Measurements from ENCODE around the gene FCAR.
"Not testable (repeated sequence)": the region's sequence is repeated elsewhere in the genome, so short reads cannot be mapped to it uniquely, and the experiment has no call there.

FCAR gene

GRCh38 chr19:54889566-54889965 is 15.5 kb downstream of the FCAR start:
- POLR2A ChIA-PET, result no interaction called here
- CTCF ChIA-PET, result interaction anchor here (1.3 kb wide), 1 partner anchor 528 kb away, joined by 3 read pairs; no protein-coding TSS in a partner anchor
- no peak for DNase-seq (ENCODE audit: extremely low spot score)
- TF ChIP-seq CTCF (IDR thresholded peaks at IDR 0.05; ENCODE audit: control extremely low read depth, extremely low read depth, low read depth, missing control alignments), result no peak

DNA sequence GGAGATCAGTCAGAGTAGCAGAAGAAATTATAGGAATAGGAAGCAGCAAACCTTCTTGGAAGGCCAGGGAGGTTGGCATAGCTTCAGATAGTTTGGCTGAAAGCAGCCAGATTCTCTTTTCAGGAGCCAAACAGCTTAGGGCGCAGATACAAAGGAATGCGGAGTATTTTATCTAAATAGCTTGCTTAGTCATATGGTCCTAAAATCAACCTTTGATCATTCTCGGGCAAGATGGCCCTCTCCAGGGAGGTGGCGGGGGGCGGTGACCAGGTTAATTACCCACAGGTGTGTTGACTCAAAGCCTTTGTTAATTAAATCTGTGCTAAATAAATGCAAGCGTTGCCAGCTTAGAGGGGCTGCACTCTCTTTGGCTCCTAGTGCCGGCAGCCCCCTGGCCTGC is 19.4 kb downstream of the FCAR start:
- TF ChIP-seq CTCF (IDR thresholded peaks at IDR 0.05; ENCODE audit: control extremely low read depth, extremely low read depth, low read depth, missing control alignments), result no peak
- no peak for DNase-seq (ENCODE audit: extremely low spot score)
- CTCF ChIA-PET, result interaction anchor here (0.9 to 1.1 kb wide), 2 partner anchors 12 to 27 kb away, joined by 3 read pairs; no protein-coding TSS in a partner anchor
- POLR2A ChIA-PET, result no interaction called here

GRCh38 chr19:54894106-54894505 is 20.1 kb downstream of the FCAR start:
- DNase-seq (ENCODE audit: extremely low spot score); POLR2A ChIA-PET: not testable (repeated sequence)
- CTCF ChIA-PET, result interaction anchor here (0.9 to 1.1 kb wide), 2 partner anchors 13 to 26 kb away, joined by 3 read pairs; no protein-coding TSS in a partner anchor

GRCh38 chr19:54896036-54896435 is 22.0 kb downstream of the FCAR start:
- no peak for DNase-seq (ENCODE audit: extremely low spot score)
- ChIA-PET CTCF (no interaction called here), POLR2A (no interaction called here)
- no peak for TF ChIP-seq CTCF (IDR thresholded peaks at IDR 0.05; ENCODE audit: control extremely low read depth, extremely low read depth, low read depth, missing control alignments)

DNA sequence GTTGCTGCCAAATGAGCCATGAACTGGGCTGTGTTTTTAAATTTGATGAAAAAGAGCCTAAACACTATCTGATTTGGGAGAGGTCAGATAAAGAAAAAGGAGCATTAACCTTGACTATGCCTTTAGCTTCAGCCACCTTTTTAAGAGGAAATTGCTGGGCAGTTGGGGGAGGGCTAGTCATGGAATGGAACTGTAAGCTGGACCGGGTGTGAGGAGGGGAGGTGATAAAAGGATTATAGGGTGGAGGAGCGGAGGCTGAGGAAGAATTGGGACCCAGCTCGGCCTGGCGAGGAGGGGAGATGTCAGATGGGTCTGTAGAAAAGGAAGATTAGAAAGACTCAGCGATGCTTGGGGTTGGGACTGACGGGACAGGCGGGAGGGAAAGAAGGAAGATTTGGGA is 24.6 kb downstream of the FCAR start:
- CTCF ChIA-PET; POLR2A ChIA-PET; DNase-seq (ENCODE audit: extremely low spot score): not testable (repeated sequence)

DNA sequence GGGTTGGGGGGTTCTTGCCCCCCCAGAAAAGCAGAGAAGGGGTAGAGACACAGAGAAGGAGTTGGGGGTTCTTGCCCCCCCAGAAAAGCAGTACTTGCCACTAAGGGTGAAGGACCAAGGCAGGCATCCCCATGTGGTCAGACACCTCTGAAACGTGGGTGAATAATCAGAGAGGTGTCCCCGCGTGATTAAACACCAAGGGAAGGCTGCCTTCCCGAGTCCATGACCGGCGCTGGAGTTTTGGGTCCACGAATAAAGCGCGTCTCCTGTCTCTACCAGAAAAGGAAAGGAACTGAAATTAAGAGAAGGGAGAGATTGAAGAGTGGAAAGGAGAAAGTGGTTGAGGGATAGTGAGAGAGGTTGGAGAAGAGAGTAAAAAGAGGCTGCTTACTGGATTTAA is 25.6 kb downstream of the FCAR start:
- DNase-seq (ENCODE audit: extremely low spot score); CTCF ChIA-PET; POLR2A ChIA-PET: not testable (repeated sequence)

DNA sequence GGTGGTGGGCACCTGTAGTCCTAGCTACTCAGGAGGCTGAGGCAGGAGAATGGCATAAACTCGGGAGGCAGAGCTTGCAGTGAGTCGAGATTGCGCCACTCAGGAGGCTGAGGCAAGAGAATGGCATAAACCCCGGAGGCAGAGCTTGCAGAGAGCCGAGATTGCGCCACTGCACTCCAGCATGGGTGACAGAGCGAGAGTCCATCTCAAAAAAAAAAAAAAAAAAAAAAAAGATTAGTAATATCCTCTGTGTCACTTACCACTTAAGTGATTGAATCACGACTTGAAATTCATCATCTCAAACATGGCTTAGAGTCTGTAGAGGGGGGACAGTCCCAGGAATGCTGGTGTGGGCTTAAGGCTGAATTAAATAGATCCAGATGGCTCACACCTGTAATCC is 27.1 kb downstream of the FCAR start:
- DNase-seq (ENCODE audit: extremely low spot score); CTCF ChIA-PET; POLR2A ChIA-PET: not testable (repeated sequence)

DNA sequence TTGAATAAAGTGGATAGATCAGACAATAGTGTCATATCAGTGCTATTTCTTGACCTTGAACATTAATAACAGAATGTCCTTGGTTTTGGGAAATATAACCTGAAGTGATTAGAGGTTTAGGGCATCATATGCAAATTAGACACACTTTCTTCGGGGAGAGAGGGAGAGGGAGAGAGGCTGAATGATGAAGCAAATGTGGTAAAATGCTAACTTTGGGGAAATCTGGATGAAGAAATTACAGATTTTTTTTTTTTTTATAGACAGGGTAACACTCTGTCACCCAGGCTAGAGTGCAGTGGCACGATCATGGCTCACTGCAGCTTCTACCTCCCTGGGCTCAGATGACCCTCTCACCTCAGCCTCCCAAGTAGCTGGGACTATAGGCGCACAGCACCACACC is 28.0 kb downstream of the FCAR start:
- CTCF ChIA-PET, result no interaction called here
- POLR2A ChIA-PET, result no interaction called here
- no peak for TF ChIP-seq CTCF (IDR thresholded peaks at IDR 0.05; ENCODE audit: control extremely low read depth, extremely low read depth, low read depth, missing control alignments)
- DNase-seq (ENCODE audit: extremely low spot score), result no peak

DNA sequence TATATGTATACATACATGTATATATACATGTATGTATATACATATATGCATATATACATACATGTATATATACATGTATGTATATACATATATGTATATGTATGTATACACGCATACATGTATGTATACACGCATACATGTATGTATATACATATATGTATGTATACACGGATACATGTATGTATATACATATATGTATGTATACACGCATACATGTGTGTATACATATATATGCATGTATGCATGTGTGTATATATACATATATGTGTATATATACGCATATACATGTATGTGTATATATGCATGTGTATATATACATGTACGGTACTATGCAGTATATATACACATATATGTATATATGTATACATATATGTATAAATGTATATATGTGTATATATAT is 29.3 kb downstream of the FCAR start:
- no peak for TF ChIP-seq CTCF (IDR thresholded peaks at IDR 0.05; ENCODE audit: control extremely low read depth, extremely low read depth, low read depth, missing control alignments)
- POLR2A ChIA-PET, result no interaction called here
- CTCF ChIA-PET, result no interaction called here
- DNase-seq (ENCODE audit: extremely low spot score), result no peak

GRCh38 chr19:54904261-54904660 is 30.2 kb downstream of the FCAR start:
- POLR2A ChIA-PET; CTCF ChIA-PET; DNase-seq (ENCODE audit: extremely low spot score): not testable (repeated sequence)
